DOHH2 (cell line): ENCODE measurements around the gene MCF2L.

ENCODE experiments used
- H3F3A ChIP-seq: fragments of 200-600 bp; sonication (generic), shearing (Covaris generic); 2 replicates; pipeline ENCODE4 v1.6.0; 2016; ENCODE audit warnings: antibody characterized with exemption, mild to moderate bottlenecking; ENCODE audit not compliant: control insufficient read depth, insufficient read depth
- H3K27ac ChIP-seq: fragments of 200-600 bp; sonication (generic); 2 replicates; pipeline ENCODE4 v1.5.1; 2014; ENCODE audit warnings: low read depth, mild to moderate bottlenecking, low read length, moderate library complexity
- H3K27me3 ChIP-seq: fragments of 200-600 bp; sonication (generic); 2 replicates; pipeline ENCODE4 v1.6.1; 2014; ENCODE audit warnings: mild to moderate bottlenecking, low read length, mixed read lengths; ENCODE audit not compliant: control insufficient read depth
- H3K36me3 ChIP-seq: fragments of 200-600 bp; sonication (generic); 2 replicates; pipeline ENCODE4 v1.6.1; 2014; ENCODE audit warnings: mild to moderate bottlenecking, low read length, moderate library complexity, mixed read lengths; ENCODE audit not compliant: control insufficient read depth
- H3K4me1 ChIP-seq: fragments of 200-600 bp; sonication (generic); 2 replicates; pipeline ENCODE4 v1.6.1; 2014; ENCODE audit warnings: mild to moderate bottlenecking, low read length, mixed read lengths; ENCODE audit not compliant: control insufficient read depth
- H3K4me2 ChIP-seq: fragments of 200-600 bp; sonication (generic); 2 replicates; pipeline ENCODE4 v1.6.0; 2014; ENCODE audit warnings: mild to moderate bottlenecking, low read length, moderate library complexity
- H3K4me3 ChIP-seq: fragments of 200-600 bp; sonication (generic); 2 replicates; pipeline ENCODE4 v1.5.1; 2014; ENCODE audit warnings: mild to moderate bottlenecking, low read length, mixed read lengths
- H3K79me2 ChIP-seq: fragments of 200-600 bp; sonication (generic); 2 replicates; pipeline ENCODE4 v1.6.1; 2014; ENCODE audit warnings: mild to moderate bottlenecking, low read length, mixed read lengths; ENCODE audit not compliant: control insufficient read depth
- H3K9me2 ChIP-seq: fragments of 200-600 bp; sonication (generic); replicated peaks from 2 replicates; pipeline ENCODE4 v1.6.1; 2014; ENCODE audit warnings: mild to moderate bottlenecking, low read length, mixed read lengths; ENCODE audit not compliant: control insufficient read depth
- H3K9me3 ChIP-seq: fragments of 200-600 bp; sonication (generic); 2 replicates; pipeline ENCODE4 v1.6.1; 2014; ENCODE audit warnings: antibody characterized with exemption, low read length, mixed read lengths; ENCODE audit not compliant: control insufficient read depth, insufficient read depth
- H4K20me1 ChIP-seq: fragments of 200-600 bp; sonication (generic); 2 replicates; pipeline ENCODE4 v1.6.0; 2014; ENCODE audit warnings: low read depth, mild to moderate bottlenecking, antibody characterized with exemption, low read length, moderate library complexity; ENCODE audit not compliant: control insufficient read depth, insufficient read depth
- EZH2phosphoT487 ChIP-seq: fragments of 200-600 bp; sonication (generic); IDR thresholded peaks from 2 replicates; pipeline ENCODE4 v1.6.1; 2017; ENCODE audit warnings: borderline replicate concordance, mild to moderate bottlenecking, antibody characterized with exemption, low read length, moderate library complexity, mixed read lengths
- TF ChIP-seq, protein P1 (sequence below): fragments of 200-600 bp; sonication (generic); IDR thresholded peaks from one replicate; pipeline ENCODE4 v1.5.1; 2014; ENCODE audit warnings: antibody characterized with exemption, mild to moderate bottlenecking, low read depth, low read length; ENCODE audit not compliant: poor library complexity, severe bottlenecking

The MCF2L gene

GRCh38 chr13:113075711-113076110 is 106.7 kb downstream of the MCF2L start:
- H3K4me2 ChIP-seq = no peak overlapping the region
- H3K4me3 ChIP-seq = no peak overlapping the region
- H3K27me3 ChIP-seq = no peaks in the 10 kb centered on the region
- no peaks in the 10 kb centered on the region for H3K36me3 ChIP-seq
- H3K4me1 ChIP-seq = no peaks in the 10 kb centered on the region
- H3K9me3 ChIP-seq = no peaks in the 10 kb centered on the region
- TF ChIP-seq, protein P1, sequence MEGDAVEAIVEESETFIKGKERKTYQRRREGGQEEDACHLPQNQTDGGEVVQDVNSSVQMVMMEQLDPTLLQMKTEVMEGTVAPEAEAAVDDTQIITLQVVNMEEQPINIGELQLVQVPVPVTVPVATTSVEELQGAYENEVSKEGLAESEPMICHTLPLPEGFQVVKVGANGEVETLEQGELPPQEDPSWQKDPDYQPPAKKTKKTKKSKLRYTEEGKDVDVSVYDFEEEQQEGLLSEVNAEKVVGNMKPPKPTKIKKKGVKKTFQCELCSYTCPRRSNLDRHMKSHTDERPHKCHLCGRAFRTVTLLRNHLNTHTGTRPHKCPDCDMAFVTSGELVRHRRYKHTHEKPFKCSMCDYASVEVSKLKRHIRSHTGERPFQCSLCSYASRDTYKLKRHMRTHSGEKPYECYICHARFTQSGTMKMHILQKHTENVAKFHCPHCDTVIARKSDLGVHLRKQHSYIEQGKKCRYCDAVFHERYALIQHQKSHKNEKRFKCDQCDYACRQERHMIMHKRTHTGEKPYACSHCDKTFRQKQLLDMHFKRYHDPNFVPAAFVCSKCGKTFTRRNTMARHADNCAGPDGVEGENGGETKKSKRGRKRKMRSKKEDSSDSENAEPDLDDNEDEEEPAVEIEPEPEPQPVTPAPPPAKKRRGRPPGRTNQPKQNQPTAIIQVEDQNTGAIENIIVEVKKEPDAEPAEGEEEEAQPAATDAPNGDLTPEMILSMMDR = no peak
- H3K9me2 ChIP-seq = no peaks in the 10 kb centered on the region
- no peak overlapping the region for H3K27ac ChIP-seq
- H3F3A ChIP-seq = no peaks in the 10 kb centered on the region
- no peaks in the 10 kb centered on the region for H3K79me2 ChIP-seq
- no peaks in the 10 kb centered on the region for H4K20me1 ChIP-seq

GRCh38 chr13:113076681-113077401 is 107.8 kb downstream of the MCF2L start:
- H3K27me3 ChIP-seq = no peaks in the 10 kb centered on the region
- H3K4me1 ChIP-seq = no peaks in the 10 kb centered on the region
- H3K36me3 ChIP-seq = no peaks in the 10 kb centered on the region
- no peaks in the 10 kb centered on the region for H4K20me1 ChIP-seq
- H3K27ac ChIP-seq = no peak overlapping the region
- no peaks in the 10 kb centered on the region for H3F3A ChIP-seq
- H3K9me3 ChIP-seq = no peaks in the 10 kb centered on the region
- TF ChIP-seq, protein P1 = no peak
- TF ChIP-seq EZH2phosphoT487 = no peak
- H3K79me2 ChIP-seq = no peaks in the 10 kb centered on the region
- no peak overlapping the region for H3K4me2 ChIP-seq
- H3K4me3 ChIP-seq = no peak overlapping the region
- H3K9me2 ChIP-seq = no peaks in the 10 kb centered on the region

DNA sequence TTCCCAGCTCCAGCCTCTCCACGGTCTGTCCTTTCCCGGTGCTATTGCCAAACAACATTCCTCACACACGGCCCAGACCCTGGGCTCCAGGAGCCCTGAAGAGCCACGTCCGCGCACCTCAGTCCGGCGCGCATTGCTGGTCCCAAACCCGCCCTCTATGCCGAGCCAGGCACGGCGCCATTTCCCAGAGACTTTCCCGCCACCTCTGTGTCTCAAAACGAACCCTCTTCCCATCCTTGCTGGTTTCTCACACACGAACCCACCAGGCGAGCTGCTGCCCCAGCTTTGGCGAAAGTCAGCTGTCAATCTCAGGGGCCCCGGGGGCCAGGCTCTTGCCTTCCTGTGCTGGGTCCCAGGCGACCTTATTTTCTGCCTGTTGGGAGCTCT is 108.5 kb downstream of the MCF2L start:
- no peak overlapping the region for H3K4me2 ChIP-seq
- no peaks in the 10 kb centered on the region for H4K20me1 ChIP-seq
- no peaks in the 10 kb centered on the region for H3K4me1 ChIP-seq
- no peaks in the 10 kb centered on the region for H3K27me3 ChIP-seq
- H3K9me3 ChIP-seq = no peaks in the 10 kb centered on the region
- H3K9me2 ChIP-seq = no peaks in the 10 kb centered on the region
- no peak overlapping the region for H3K27ac ChIP-seq
- no peak overlapping the region for H3K4me3 ChIP-seq
- H3K79me2 ChIP-seq = no peaks in the 10 kb centered on the region
- H3K36me3 ChIP-seq = no peaks in the 10 kb centered on the region
- H3F3A ChIP-seq = no peaks in the 10 kb centered on the region
- TF ChIP-seq EZH2phosphoT487 = no peak
- TF ChIP-seq, protein P1 = no peak
